ENCODE results near the gene FGFR4.

Gene FGFR4

DNA sequence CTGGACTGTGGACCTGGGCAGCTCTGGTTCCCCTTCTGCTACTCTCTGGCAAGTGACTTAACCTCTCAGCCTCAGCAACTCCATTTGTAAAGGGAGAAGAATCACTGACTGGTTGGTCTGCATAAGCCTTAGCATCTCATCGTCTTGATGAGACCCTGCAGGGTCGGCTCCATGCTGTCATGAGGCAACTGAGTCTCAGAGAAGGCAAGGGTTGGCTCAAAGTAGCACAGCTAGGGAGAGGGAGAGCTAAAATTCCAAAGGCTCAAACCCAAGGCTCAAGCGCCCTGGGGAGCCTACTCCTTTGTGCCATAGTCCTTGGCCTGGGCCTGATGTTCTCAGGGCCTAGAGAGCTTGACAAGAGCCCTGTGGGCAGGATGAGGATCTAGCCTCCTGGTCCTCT is 4.5 kb downstream of the FGFR4 start:
- no peak for DNase-seq
- TF ChIP-seq GATA1 (IDR thresholded peaks at IDR 0.05; ENCODE audit: low read depth, low read length) (no peak), POLR2A (IDR thresholded peaks at IDR 0.05; ENCODE audit: low read length) (no peak)

- no peak for TF ChIP-seq POLR2A (IDR thresholded peaks at IDR 0.05; ENCODE audit: low read length)
- TF ChIP-seq GATA1 (IDR thresholded peaks at IDR 0.05; ENCODE audit: low read depth, low read length), result no peak
- DNase-seq, result no peak
Measured at GRCh38 chr5:177092178-177093081, 5.7 kb downstream of the FGFR4 start.

DNA sequence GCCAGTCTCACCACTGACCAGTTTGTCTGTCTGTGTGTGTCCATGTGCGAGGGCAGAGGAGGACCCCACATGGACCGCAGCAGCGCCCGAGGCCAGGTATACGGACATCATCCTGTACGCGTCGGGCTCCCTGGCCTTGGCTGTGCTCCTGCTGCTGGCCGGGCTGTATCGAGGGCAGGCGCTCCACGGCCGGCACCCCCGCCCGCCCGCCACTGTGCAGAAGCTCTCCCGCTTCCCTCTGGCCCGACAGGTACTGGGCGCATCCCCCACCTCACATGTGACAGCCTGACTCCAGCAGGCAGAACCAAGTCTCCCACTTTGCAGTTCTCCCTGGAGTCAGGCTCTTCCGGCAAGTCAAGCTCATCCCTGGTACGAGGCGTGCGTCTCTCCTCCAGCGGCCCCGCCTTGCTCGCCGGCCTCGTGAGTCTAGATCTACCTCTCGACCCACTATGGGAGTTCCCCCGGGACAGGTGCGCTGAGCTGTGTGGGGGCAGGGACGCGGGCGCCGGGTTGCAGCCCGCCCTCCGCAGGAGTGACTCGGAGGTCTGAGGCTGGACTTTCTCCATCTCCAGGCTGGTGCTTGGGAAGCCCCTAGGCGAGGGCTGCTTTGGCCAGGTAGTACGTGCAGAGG is 6.5 kb downstream of the FGFR4 start:
- DNase-seq, result no peak
- TF ChIP-seq POLR2A (IDR thresholded peaks at IDR 0.05; ENCODE audit: low read length) (no peak), GATA1 (IDR thresholded peaks at IDR 0.05; ENCODE audit: low read depth, low read length) (no peak)

DNA sequence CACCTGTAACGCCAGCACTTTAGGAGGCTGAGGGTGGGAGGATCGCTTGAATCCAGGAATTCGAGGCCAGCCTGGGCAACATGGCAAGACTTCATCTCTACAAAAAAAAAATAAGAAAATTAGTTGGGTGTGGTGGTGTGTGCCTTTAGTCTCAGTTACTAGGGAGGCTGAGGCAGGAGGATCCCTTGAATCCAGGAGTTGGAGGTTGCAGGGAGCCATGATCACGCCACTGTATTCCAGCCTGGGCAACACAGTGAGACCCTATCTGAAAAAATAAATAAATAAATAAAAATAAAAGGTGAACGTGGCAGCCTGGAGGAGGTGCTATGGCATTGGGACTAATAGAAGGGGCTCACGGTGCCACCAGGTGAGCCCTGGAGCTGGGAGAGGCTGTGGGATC is 7.1 kb downstream of the FGFR4 start:
- DNase-seq, result no peak
- TF ChIP-seq GATA1 (IDR thresholded peaks at IDR 0.05; ENCODE audit: low read depth, low read length) (no peak), POLR2A (IDR thresholded peaks at IDR 0.05; ENCODE audit: low read length) (no peak)

GRCh38 chr5:177094224-177095087 is 7.7 kb downstream of the FGFR4 start:
- DNase-seq, result no peak
- TF ChIP-seq POLR2A (IDR thresholded peaks at IDR 0.05; ENCODE audit: low read length) (no peak), GATA1 (IDR thresholded peaks at IDR 0.05; ENCODE audit: low read depth, low read length) (no peak)

DNA sequence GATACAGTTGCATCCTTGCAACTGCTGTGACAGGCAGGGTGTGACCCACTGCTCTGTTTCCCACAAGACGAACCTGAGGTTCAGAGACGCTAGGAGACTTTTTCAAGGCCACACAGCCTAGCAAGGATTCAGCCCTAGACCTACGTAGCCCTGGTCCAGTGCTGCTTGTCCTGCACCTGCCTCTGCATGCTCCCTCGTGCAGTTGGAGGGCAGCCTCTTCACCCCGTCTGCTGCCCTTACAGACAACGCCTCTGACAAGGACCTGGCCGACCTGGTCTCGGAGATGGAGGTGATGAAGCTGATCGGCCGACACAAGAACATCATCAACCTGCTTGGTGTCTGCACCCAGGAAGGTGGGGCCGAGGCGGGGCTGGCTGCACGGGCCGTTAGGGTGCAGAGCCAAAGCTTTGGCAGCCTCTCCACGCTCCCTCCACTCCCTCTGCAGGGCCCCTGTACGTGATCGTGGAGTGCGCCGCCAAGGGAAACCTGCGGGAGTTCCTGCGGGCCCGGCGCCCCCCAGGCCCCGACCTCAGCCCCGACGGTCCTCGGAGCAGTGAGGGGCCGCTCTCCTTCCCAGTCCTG is 8.5 kb downstream of the FGFR4 start:
- DNase-seq, result no peak
- TF ChIP-seq GATA1 (IDR thresholded peaks at IDR 0.05; ENCODE audit: low read depth, low read length), result no peak
- TF ChIP-seq POLR2A (IDR thresholded peaks at IDR 0.05; ENCODE audit: low read length), result no peak

- no peak for DNase-seq
- TF ChIP-seq GATA1 (IDR thresholded peaks at IDR 0.05; ENCODE audit: low read depth, low read length), result no peak
- TF ChIP-seq POLR2A (IDR thresholded peaks at IDR 0.05; ENCODE audit: low read length), result no peak
Measured at GRCh38 chr5:177096162-177097015, 9.7 kb downstream of the FGFR4 start.

GRCh38 chr5:177097016-177097985 is 10.6 kb downstream of the FGFR4 start:
- no peak for TF ChIP-seq GATA1 (IDR thresholded peaks at IDR 0.05; ENCODE audit: low read depth, low read length)
- no peak for TF ChIP-seq POLR2A (IDR thresholded peaks at IDR 0.05; ENCODE audit: low read length)

DNA sequence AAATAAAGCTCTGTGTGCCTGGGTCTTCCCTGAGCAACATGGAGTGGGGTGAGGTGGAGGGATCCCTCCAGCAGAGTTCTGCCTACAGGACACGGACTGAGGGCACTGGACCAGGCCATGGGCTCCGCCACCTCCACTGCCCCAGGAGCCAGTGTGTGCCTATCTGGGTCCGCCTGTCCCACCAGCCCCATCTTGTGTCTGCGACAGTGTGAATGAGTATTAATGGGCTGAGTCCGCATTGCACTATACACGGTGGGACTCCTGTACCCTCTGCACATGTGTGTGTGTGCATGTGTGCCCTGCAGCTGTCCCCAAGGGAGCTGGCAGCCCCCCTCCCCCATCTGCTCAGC is 11.4 kb downstream of the FGFR4 start:
- TF ChIP-seq GATA1 (IDR thresholded peaks at IDR 0.05; ENCODE audit: low read depth, low read length) (no peak), POLR2A (IDR thresholded peaks at IDR 0.05; ENCODE audit: low read length) (no peak)

More at GRCh38 chr5:177097016-177097985, 10.6 kb downstream of the FGFR4 start:
- DNase-seq, result no peak

GRCh38 chr5:177098470-177099141 is 11.9 kb downstream of the FGFR4 start:
- DNase-seq, result no peak
- TF ChIP-seq POLR2A (IDR thresholded peaks at IDR 0.05; ENCODE audit: low read length) (no peak), GATA1 (IDR thresholded peaks at IDR 0.05; ENCODE audit: low read depth, low read length) (no peak)

More for the DNA sequence above, 11.4 kb downstream of the FGFR4 start:
- DNase-seq, result no peak

- TF ChIP-seq GATA1 (IDR thresholded peaks at IDR 0.05; ENCODE audit: low read depth, low read length), result no peak
- no peak for TF ChIP-seq POLR2A (IDR thresholded peaks at IDR 0.05; ENCODE audit: low read length)
- no peak for DNase-seq
Measured at GRCh38 chr5:177099422-177100093, 12.8 kb downstream of the FGFR4 start.

All from erythroblast (primary cell).